Measurements from ENCODE around the gene OR2T35. TPM values are rescaled to one million over a fixed set of nuclear protein-coding genes. Genes with fewer than 3 reads are reported as not detected.
"Not testable (repeated sequence)": the region's sequence is repeated elsewhere in the genome, so short reads cannot be mapped to it uniquely, and the experiment has no call there.

The OR2T35 gene
- total RNA-seq, 1 donor from 2014 or later: not detected

DNA sequence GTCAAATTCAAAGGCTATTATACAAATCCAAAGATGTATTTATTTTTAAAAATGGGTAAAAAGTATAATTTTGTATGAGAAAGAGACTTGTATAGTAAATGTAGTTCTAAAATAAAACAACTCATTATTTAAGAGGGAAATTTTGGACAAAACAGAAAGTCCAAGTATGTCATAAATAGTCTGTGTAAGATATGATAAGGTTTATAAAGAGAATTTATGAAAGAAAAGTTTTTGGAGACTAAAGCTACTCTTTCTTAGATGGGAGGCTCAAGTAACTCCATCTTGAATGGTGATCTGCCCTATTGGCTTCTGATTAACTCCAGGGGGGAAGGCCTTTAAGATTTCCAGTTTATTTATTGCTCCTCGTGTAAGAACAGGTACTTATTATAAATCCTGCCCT is 24.9 kb upstream of the OR2T35 start:
- H3K27me3 ChIP-seq: no peaks in the 10 kb centered on the region
- H3K4me1 ChIP-seq: no peaks in the 10 kb centered on the region
- no peak for DNase-seq (ENCODE audit: low spot score in 2 of 2)
- H3K9me3 ChIP-seq: no peaks in the 10 kb centered on the region
- no peak overlapping the region for H3K4me3 ChIP-seq
- no peaks in the 10 kb centered on the region for H3K36me3 ChIP-seq
- no peak overlapping the region for H3K27ac ChIP-seq
- TF ChIP-seq CTCF (IDR thresholded peaks at IDR 0.05): no peak
- intact Hi-C loops (cut with DNase I): no loop called here

DNA sequence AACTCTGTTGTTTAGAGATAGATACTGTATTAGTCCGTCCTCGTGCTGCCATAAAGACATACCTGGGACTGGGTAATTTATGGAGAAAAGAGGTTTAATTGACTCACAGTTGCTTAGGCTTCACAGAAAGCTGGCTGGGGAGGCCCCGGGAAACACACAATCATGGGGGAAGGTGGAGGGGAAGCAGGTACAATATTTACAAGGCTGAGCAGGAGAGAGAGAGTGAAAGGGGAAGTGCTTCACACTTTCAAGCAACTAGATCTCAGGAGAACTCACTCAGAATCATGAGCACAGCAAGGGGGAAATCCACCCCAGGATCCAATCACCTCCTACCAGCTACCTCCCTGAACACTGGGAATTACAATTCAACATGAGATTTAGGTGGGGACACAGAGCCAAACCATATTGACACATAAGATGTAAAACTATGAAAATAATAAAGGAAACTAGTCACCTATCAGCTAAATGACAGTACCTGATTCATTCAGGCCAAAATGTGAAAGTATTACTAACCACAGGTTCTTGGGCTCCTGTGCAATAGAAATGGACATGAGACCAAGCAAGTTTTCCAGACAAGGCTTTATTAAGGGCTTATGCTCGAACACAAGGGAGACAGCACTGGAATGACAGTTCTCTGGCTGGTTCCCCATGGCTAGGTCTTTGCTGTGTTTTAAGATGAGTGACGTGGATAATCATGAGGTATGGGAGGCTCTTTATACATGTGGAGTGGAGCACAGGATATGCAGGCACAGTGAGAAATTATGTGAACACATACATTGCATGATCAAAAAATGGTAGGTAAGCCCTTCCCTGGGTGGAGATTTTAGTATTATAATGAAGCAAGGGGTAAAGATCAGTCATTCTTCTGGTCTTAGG is 18.6 kb upstream of the OR2T35 start:
- H3K27ac ChIP-seq; H3K27me3 ChIP-seq; intact Hi-C loops (cut with DNase I); H3K4me3 ChIP-seq; H3K4me1 ChIP-seq; H3K36me3 ChIP-seq; H3K9me3 ChIP-seq; DNase-seq (ENCODE audit: low spot score in 2 of 2): not testable (repeated sequence)

DNA sequence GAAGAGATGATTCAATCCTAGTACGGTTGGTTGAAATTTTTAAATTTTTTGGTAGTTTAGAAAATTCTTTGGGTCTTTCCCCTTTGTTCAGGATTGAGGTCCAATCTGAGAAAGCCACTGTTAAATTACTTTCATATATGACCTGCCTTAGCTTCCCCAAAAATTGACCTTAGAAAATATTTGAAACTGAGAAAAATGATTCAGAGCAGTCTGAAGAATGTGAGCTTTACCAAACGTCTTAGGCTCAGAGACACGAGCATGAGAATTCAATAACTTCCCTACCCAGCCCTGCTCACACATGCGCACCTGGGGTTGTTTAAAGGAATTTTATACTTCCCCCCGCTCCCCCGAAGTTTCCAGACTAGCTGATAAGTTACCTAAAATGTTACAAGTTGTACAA is 11.7 kb upstream of the OR2T35 start:
- H3K27me3 ChIP-seq; H3K9me3 ChIP-seq; H3K36me3 ChIP-seq; intact Hi-C loops (cut with DNase I); H3K4me3 ChIP-seq; H3K4me1 ChIP-seq; DNase-seq (ENCODE audit: low spot score in 2 of 2); H3K27ac ChIP-seq: not testable (repeated sequence)

GRCh38 chr1:248655354-248655753 is 10.3 kb upstream of the OR2T35 start, which contains the start of gene OR2T27:
Gene OR2T27 (minus strand): TSS chr1:248655528. CDS start chr1:248650884, 4,644 bp downstream.
- H3K27ac ChIP-seq; H3K27me3 ChIP-seq; intact Hi-C loops (cut with DNase I); H3K36me3 ChIP-seq; H3K9me3 ChIP-seq; H3K4me3 ChIP-seq; H3K4me1 ChIP-seq; DNase-seq (ENCODE audit: low spot score in 2 of 2): not testable (repeated sequence)

GRCh38 chr1:248648770-248649536 is 3.9 kb upstream of the OR2T35 start:
- H3K4me1 ChIP-seq; DNase-seq (ENCODE audit: low spot score in 2 of 2); H3K27me3 ChIP-seq; H3K4me3 ChIP-seq; H3K27ac ChIP-seq; intact Hi-C loops (cut with DNase I); H3K9me3 ChIP-seq; H3K36me3 ChIP-seq: not testable (repeated sequence)

DNA sequence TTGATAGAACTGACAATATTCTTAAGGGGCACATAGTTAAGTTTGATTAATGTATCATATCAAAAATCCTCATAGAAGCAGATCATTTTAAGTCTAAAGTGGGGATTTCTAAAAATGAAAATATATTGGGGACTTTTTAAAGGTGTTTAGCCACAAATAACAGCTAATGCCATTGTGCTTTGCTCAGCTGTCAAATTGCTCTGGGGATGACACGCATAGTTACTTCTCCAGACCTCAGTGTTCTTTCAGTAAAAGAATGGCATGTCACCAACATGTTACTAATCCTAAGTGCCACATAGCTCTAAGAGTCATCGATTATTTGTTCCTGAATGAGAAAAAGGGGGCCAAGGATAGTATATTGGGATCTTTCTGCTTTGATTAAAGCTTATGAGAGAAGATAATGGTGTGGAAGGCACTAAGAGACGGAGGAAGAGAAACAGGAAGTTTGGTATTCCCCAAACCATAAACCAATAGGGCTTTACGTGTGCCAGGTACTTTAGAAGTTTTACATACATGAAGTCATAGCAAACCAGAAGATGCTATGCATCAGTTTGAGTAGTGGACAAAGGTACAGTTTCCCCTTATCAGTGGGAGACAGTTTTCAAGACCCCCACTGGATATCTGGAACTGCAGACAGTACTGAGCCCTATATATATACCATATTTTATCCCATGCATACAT is 2.0 kb downstream of the OR2T35 start:
- H3K27ac ChIP-seq; H3K9me3 ChIP-seq; H3K4me3 ChIP-seq; DNase-seq (ENCODE audit: low spot score in 2 of 2); H3K27me3 ChIP-seq; H3K36me3 ChIP-seq; H3K4me1 ChIP-seq; intact Hi-C loops (cut with DNase I): not testable (repeated sequence)

- H3K27ac ChIP-seq; intact Hi-C loops (cut with DNase I); H3K27me3 ChIP-seq; H3K4me3 ChIP-seq; H3K4me1 ChIP-seq; H3K9me3 ChIP-seq; DNase-seq (ENCODE audit: low spot score in 2 of 2); H3K36me3 ChIP-seq: not testable (repeated sequence)
Measured at GRCh38 chr1:248641583-248641982, 3.5 kb downstream of the OR2T35 start.

GRCh38 chr1:248640906-248641305 is 4.2 kb downstream of the OR2T35 start:
- H3K27me3 ChIP-seq; DNase-seq (ENCODE audit: low spot score in 2 of 2); H3K27ac ChIP-seq; H3K9me3 ChIP-seq; H3K4me1 ChIP-seq; intact Hi-C loops (cut with DNase I); H3K36me3 ChIP-seq; H3K4me3 ChIP-seq: not testable (repeated sequence)

- intact Hi-C loops (cut with DNase I); H3K27me3 ChIP-seq; H3K4me1 ChIP-seq; DNase-seq (ENCODE audit: low spot score in 2 of 2); H3K27ac ChIP-seq; H3K36me3 ChIP-seq; H3K9me3 ChIP-seq; H3K4me3 ChIP-seq: not testable (repeated sequence)
Measured at GRCh38 chr1:248639652-248640051, 5.4 kb downstream of the OR2T35 start.

- intact Hi-C loops (cut with DNase I); H3K36me3 ChIP-seq; H3K27me3 ChIP-seq; H3K4me3 ChIP-seq; H3K4me1 ChIP-seq; DNase-seq (ENCODE audit: low spot score in 2 of 2); H3K27ac ChIP-seq; H3K9me3 ChIP-seq: not testable (repeated sequence)
Measured at GRCh38 chr1:248636612-248637011, 8.5 kb downstream of the OR2T35 start.

DNA sequence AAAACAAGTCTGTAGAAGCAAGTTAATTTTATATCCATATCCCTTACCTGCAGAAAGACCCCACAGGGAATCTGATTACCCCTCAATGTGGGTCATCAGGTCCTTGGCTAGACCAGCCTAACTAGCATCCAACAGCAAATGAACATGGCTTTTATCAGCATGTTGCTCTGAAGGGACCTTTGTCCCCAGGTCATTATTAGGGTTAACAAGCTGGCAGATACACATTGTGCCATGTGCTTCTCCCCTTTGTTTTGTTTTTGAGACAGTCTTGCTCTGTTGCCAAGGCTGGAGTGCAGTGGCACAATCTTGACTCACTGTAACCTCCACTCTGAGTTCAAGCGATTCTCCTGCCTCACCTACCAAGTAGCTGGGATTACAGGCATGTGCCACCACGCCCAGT is 10.1 kb downstream of the OR2T35 start, which contains the start of gene OR2T11:
OR2T11 (minus strand) TSS at position 101 of the 400 bp plus-strand sequence. CDS start 7,963 bp downstream, outside the sequence.
- H3K4me3 ChIP-seq; H3K27me3 ChIP-seq; H3K9me3 ChIP-seq; DNase-seq (ENCODE audit: low spot score in 2 of 2); H3K27ac ChIP-seq; H3K4me1 ChIP-seq; intact Hi-C loops (cut with DNase I); H3K36me3 ChIP-seq: not testable (repeated sequence)

Measured in ascending aorta (tissue), 2 donors.